HCT116 (cell line): ENCODE results near the gene TRERF1. TPM values are rescaled to one million over a fixed set of nuclear protein-coding genes. Genes with fewer than 3 reads are reported as not detected.

Experiments used
- ATAC-seq: fragments of 200-7000 bp; cut with Tn5 transposase; 2 replicates; pipeline ENCODE4 v1.9.1; 2020; ENCODE audit warnings: mild to moderate bottlenecking, moderate library complexity
- BruUV-seq: library from RNA; stranded (reverse); fragments of 400-500 nt; replicated peaks from 2 replicates; lab custom pipeline; 2021; lab: Mats Ljungman, UMichigan
- CTCF ChIA-PET: fragments of 300-600 bp; sonication (Branson Sonifier 250); formaldehyde crosslinking; loops from one replicate; lab custom pipeline; 2021; ENCODE audit warnings: antibody characterized with exemption; lab: Charles Lee
- POLR2A ChIA-PET: fragments of 300-600, 350-600 bp; sonication (Branson Sonifier 250); formaldehyde crosslinking; loops from one replicate; lab custom pipeline; 2021; ENCODE audit warnings: antibody characterized with exemption; lab: Charles Lee
- RAD21 ChIA-PET, 2 experiments: fragments of 300-600 bp; sonication (Branson Sonifier 250); formaldehyde crosslinking; loops; one replicate each; lab custom pipeline; 2023; ENCODE audit warnings: low total read pairs in 2 of 2; ENCODE audit not compliant: uncharacterized antibody in 2 of 2, unreplicated experiment in 2 of 2, low non-redundant PET in 1 of 2; lab: Charles Lee
- DNase-seq: peaks from one replicate; pipeline ENCODE4 v3.0.0-alpha.2; 2010; ENCODE audit warnings: low read depth, low spot score
- H2AFZ ChIP-seq: fragments of 200-600 bp; shearing (Covaris generic), sonication (generic); 2 replicates; pipeline ENCODE4 v1.6.1; 2017; ENCODE audit warnings: low read depth, mixed run types, mixed read lengths, antibody characterized with exemption, low read length; ENCODE audit not compliant: poor library complexity, severe bottlenecking
- H3K27ac ChIP-seq: 2 replicates; pipeline ENCODE4 v1.5.1; 2012; ENCODE audit warnings: low read depth, low read length
- H3K27me3 ChIP-seq: fragments of 200-600 bp; sonication (generic); 2 replicates; pipeline ENCODE4 v1.6.1; 2016; ENCODE audit warnings: mixed run types, low read length, mixed read lengths; ENCODE audit not compliant: insufficient read depth
- H3K36me3 ChIP-seq, 2 experiments: fragments of 200-500 bp in 1 of 2; fragments of 200-600 bp in 1 of 2; sonication (Bioruptor generic) in 1 of 2; sonication (generic) in 1 of 2; 2 replicates each; pipeline versions ENCODE4 v1.5.1 to v1.6.1; 2014 to 2016; ENCODE audit warnings: low read length in 2 of 2, inconsistent platforms in 1 of 2, mixed read lengths in 1 of 2, mixed run types in 1 of 2; ENCODE audit not compliant: insufficient read depth in 2 of 2, control insufficient read depth in 1 of 2
- H3K4me1 ChIP-seq, 2 experiments: fragments of 200-600 bp in 1 of 2; sonication (generic) in 1 of 2; 2 replicates each; pipeline versions ENCODE4 v1.5.1 to v1.6.1; 2012 to 2017; ENCODE audit warnings: low read length in 2 of 2, inconsistent platforms in 1 of 2, mild to moderate bottlenecking in 1 of 2, mixed read lengths in 1 of 2, mixed run types in 1 of 2, moderate library complexity in 1 of 2; ENCODE audit not compliant: insufficient read depth in 2 of 2, control insufficient read depth in 1 of 2
- H3K4me2 ChIP-seq: fragments of 200-600 bp; sonication (generic); 2 replicates; pipeline ENCODE4 v1.6.1; 2017; ENCODE audit warnings: mixed run types, low read length, mixed read lengths
- H3K4me3 ChIP-seq, 2 experiments: fragments of 200-600 bp in 1 of 2; sonication (generic) in 1 of 2; replicated peaks in 1 of 2; 2 replicates each; pipeline ENCODE4 v1.5.1; 2011 to 2016; ENCODE audit warnings: low read length in 2 of 2, control low read depth in 1 of 2, low read depth in 1 of 2, mild to moderate bottlenecking in 1 of 2, mixed read lengths in 1 of 2, mixed run types in 1 of 2
- H3K79me2 ChIP-seq: fragments of 200-600 bp; sonication (generic); 2 replicates; pipeline ENCODE4 v1.6.1; 2017; ENCODE audit warnings: mild to moderate bottlenecking, mixed run types, low read length, moderate library complexity, mixed read lengths; ENCODE audit not compliant: insufficient read depth
- H3K9ac ChIP-seq: fragments of 200-600 bp; sonication (generic); 2 replicates; pipeline ENCODE4 v1.6.1; 2016; ENCODE audit warnings: low read length, mixed read lengths
- H3K9me2 ChIP-seq: fragments of 200-600 bp; sonication (generic), shearing (Covaris generic); 2 replicates; pipeline ENCODE4 v1.6.1; 2017; ENCODE audit warnings: mixed run types, mild to moderate bottlenecking, moderate library complexity; ENCODE audit not compliant: insufficient read depth
- H3K9me3 ChIP-seq, 2 experiments: fragments of 200-500 bp in 1 of 2; fragments of 200-600 bp in 1 of 2; sonication (Bioruptor generic) in 1 of 2; sonication (generic) in 1 of 2; 2 replicates each; pipeline ENCODE4 v1.6.1; 2014 to 2017; ENCODE audit warnings: low read length in 2 of 2, mixed read lengths in 2 of 2, inconsistent platforms in 1 of 2, low read depth in 1 of 2, mild to moderate bottlenecking in 1 of 2, mixed run types in 1 of 2, moderate library complexity in 1 of 2; ENCODE audit not compliant: control insufficient read depth in 1 of 2, insufficient read depth in 1 of 2
- H4K20me1 ChIP-seq: fragments of 200-600 bp; sonication (generic), shearing (Covaris generic); 2 replicates; pipeline ENCODE4 v1.6.1; 2017; ENCODE audit warnings: mixed run types, mild to moderate bottlenecking, moderate library complexity; ENCODE audit not compliant: insufficient read depth
- CBX3 ChIP-seq: IDR thresholded peaks from 2 replicates; pipeline ENCODE4 v1.6.1; 2012; ENCODE audit warnings: low read depth
- CEBPB ChIP-seq: IDR thresholded peaks from 2 replicates; pipeline ENCODE4 v1.6.1; 2012; ENCODE audit warnings: low read depth
- EGR1 ChIP-seq: IDR thresholded peaks from 2 replicates; pipeline ENCODE4 v1.6.1; 2012; ENCODE audit warnings: low read depth
- ELF1 ChIP-seq: IDR thresholded peaks from 2 replicates; pipeline ENCODE4 v1.6.1; 2012; ENCODE audit warnings: low read depth, borderline replicate concordance
- EZH2phosphoT487 ChIP-seq: fragments of 200-600 bp; IDR thresholded peaks from 2 replicates; pipeline ENCODE4 v1.6.1; 2018; ENCODE audit warnings: antibody characterized with exemption, borderline replicate concordance
- FOSL1 ChIP-seq: IDR thresholded peaks from 2 replicates; pipeline ENCODE4 v1.6.1; 2012; ENCODE audit warnings: low read depth
- JUND ChIP-seq: IDR thresholded peaks from 2 replicates; pipeline ENCODE4 v1.6.1; 2012
- POLR2AphosphoS5 ChIP-seq: IDR thresholded peaks from 2 replicates; pipeline ENCODE4 v1.6.1; 2011; ENCODE audit warnings: mild to moderate bottlenecking, low read depth, low read length, moderate library complexity
- RAD21 ChIP-seq: IDR thresholded peaks from 2 replicates; pipeline ENCODE4 v1.6.1; 2012; ENCODE audit warnings: low read depth, mild to moderate bottlenecking
- SIN3A ChIP-seq: IDR thresholded peaks from 2 replicates; pipeline ENCODE4 v1.6.1; 2012; ENCODE audit warnings: low read depth
- ZFX ChIP-seq: fragments of 450-650 bp; IDR thresholded peaks from 2 replicates; pipeline ENCODE4 v1.6.1; 2017
- intact Hi-C: fragments of 100-400 bp; cut with micrococcal nuclease; formaldehyde crosslinking; loops from 2 replicates; pipeline ENCODE4 v1.10.0; 2022
- total RNA-seq: library from RNA; stranded (reverse); gene quantifications from one replicate; pipeline ENCODE4 v1.2.1, GENCODE V29; 2021; ENCODE audit not compliant: unreplicated experiment
- TF ChIP-seq, protein P1 (sequence below): IDR thresholded peaks from 2 replicates; pipeline ENCODE4 v1.6.1; 2011; ENCODE audit warnings: mild to moderate bottlenecking, low read length, moderate library complexity; ENCODE audit not compliant: insufficient replicate concordance; ENCODE audit errors: extremely low read depth
- TF ChIP-seq, protein P2 (sequence below): IDR thresholded peaks from 2 replicates; pipeline ENCODE4 v1.6.1; 2012
- TF ChIP-seq, protein P3 (sequence below), 3 experiments: fragments of 200-600 bp in 1 of 3; sonication (generic) in 1 of 3; IDR thresholded peaks in 2 of 3; conservative IDR thresholded peaks in 1 of 3; 2 replicates each; pipeline ENCODE4 v1.5.1; 2012 to 2017; ENCODE audit warnings: low read depth in 2 of 3, low read length in 2 of 3, antibody characterized with exemption in 1 of 3, borderline replicate concordance in 1 of 3, control low read depth in 1 of 3, mild to moderate bottlenecking in 1 of 3, mixed read lengths in 1 of 3, mixed run types in 1 of 3, moderate library complexity in 1 of 3; ENCODE audit not compliant: insufficient read depth in 1 of 3
- TF ChIP-seq, protein P4 (sequence below): IDR thresholded peaks from 2 replicates; pipeline ENCODE4 v1.6.1; 2012
- TF ChIP-seq, protein P5 (sequence below): IDR thresholded peaks from 2 replicates; pipeline ENCODE4 v1.6.1; 2012; ENCODE audit warnings: low read depth

The TRERF1 gene
- total RNA-seq, 1 experiment from 2014 or later, result 12.4 TPM

DNA sequence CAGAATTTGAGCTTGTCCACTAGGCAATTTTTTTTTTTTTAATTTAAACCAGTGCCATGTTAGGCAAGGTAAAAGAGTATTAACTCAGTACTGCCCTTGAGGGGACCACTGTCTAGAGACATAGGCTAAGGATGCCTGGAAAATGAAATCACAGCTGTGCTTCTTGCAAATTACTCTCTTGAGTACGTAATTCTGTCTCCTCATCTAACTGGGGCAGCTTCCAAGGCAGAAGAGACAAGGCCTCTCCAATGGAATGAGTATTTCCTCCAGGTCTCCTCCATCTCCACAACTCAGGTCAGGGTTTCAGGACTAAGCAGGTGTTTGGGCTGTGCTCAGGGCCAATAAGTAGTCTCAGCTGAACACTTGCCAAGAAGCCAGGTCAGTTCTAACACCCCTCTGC lies 200.2 kb downstream of the TRERF1 start:
- Histone ChIP-seq H3K9ac (no peak overlapping the region), H2AFZ (no peak overlapping the region), H3K27me3 (no peaks in the 10 kb centered on the region), H3K9me3 (no peaks in the 10 kb centered on the region), H3K4me1 (peaks cover 7 to 8% of the 10 kb centered on the region in 2 experiments; a peak in 3 of 4 replicates), H3K4me2 (no peak overlapping the region)
- POLR2A ChIA-PET, result no interaction called here
- intact Hi-C loops, result no loop called here
- DNase-seq, result no peak
- TF ChIP-seq, protein P1, sequence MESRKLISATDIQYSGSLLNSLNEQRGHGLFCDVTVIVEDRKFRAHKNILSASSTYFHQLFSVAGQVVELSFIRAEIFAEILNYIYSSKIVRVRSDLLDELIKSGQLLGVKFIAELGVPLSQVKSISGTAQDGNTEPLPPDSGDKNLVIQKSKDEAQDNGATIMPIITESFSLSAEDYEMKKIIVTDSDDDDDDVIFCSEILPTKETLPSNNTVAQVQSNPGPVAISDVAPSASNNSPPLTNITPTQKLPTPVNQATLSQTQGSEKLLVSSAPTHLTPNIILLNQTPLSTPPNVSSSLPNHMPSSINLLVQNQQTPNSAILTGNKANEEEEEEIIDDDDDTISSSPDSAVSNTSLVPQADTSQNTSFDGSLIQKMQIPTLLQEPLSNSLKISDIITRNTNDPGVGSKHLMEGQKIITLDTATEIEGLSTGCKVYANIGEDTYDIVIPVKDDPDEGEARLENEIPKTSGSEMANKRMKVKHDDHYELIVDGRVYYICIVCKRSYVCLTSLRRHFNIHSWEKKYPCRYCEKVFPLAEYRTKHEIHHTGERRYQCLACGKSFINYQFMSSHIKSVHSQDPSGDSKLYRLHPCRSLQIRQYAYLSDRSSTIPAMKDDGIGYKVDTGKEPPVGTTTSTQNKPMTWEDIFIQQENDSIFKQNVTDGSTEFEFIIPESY, result no peak
- TF ChIP-seq RAD21 (no peak), EZH2phosphoT487 (no peak), FOSL1 (no peak), CBX3 (no peak), CEBPB (no peak), EGR1 (no peak), JUND (no peak), SIN3A (no peak), ELF1 (no peak), ZFX (no peak), POLR2AphosphoS5 (no peak)
- TF ChIP-seq, protein P2, sequence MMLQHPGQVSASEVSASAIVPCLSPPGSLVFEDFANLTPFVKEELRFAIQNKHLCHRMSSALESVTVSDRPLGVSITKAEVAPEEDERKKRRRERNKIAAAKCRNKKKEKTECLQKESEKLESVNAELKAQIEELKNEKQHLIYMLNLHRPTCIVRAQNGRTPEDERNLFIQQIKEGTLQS, result no peak
- TF ChIP-seq, protein P3, sequence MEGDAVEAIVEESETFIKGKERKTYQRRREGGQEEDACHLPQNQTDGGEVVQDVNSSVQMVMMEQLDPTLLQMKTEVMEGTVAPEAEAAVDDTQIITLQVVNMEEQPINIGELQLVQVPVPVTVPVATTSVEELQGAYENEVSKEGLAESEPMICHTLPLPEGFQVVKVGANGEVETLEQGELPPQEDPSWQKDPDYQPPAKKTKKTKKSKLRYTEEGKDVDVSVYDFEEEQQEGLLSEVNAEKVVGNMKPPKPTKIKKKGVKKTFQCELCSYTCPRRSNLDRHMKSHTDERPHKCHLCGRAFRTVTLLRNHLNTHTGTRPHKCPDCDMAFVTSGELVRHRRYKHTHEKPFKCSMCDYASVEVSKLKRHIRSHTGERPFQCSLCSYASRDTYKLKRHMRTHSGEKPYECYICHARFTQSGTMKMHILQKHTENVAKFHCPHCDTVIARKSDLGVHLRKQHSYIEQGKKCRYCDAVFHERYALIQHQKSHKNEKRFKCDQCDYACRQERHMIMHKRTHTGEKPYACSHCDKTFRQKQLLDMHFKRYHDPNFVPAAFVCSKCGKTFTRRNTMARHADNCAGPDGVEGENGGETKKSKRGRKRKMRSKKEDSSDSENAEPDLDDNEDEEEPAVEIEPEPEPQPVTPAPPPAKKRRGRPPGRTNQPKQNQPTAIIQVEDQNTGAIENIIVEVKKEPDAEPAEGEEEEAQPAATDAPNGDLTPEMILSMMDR (IDR thresholded peaks at IDR 0.05 in 2 of 3, conservative IDR thresholded peaks at IDR 0.05 in 1 of 3; ENCODE audit: borderline replicate concordance in 1 of 3, insufficient read depth in 1 of 3, low read depth in 2 of 3, low read length in 2 of 3), result no peak
- TF ChIP-seq, protein P4, sequence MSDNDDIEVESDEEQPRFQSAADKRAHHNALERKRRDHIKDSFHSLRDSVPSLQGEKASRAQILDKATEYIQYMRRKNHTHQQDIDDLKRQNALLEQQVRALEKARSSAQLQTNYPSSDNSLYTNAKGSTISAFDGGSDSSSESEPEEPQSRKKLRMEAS, result no peak
- TF ChIP-seq, protein P5, sequence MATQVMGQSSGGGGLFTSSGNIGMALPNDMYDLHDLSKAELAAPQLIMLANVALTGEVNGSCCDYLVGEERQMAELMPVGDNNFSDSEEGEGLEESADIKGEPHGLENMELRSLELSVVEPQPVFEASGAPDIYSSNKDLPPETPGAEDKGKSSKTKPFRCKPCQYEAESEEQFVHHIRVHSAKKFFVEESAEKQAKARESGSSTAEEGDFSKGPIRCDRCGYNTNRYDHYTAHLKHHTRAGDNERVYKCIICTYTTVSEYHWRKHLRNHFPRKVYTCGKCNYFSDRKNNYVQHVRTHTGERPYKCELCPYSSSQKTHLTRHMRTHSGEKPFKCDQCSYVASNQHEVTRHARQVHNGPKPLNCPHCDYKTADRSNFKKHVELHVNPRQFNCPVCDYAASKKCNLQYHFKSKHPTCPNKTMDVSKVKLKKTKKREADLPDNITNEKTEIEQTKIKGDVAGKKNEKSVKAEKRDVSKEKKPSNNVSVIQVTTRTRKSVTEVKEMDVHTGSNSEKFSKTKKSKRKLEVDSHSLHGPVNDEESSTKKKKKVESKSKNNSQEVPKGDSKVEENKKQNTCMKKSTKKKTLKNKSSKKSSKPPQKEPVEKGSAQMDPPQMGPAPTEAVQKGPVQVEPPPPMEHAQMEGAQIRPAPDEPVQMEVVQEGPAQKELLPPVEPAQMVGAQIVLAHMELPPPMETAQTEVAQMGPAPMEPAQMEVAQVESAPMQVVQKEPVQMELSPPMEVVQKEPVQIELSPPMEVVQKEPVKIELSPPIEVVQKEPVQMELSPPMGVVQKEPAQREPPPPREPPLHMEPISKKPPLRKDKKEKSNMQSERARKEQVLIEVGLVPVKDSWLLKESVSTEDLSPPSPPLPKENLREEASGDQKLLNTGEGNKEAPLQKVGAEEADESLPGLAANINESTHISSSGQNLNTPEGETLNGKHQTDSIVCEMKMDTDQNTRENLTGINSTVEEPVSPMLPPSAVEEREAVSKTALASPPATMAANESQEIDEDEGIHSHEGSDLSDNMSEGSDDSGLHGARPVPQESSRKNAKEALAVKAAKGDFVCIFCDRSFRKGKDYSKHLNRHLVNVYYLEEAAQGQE, result no peak
- TF ChIP-seq, all 23 proteins: peak for 0
- no peaks in the 10 kb centered on the region for H3K79me2 ChIP-seq
- no peaks in the 10 kb centered on the region for H4K20me1 ChIP-seq
- H3K27ac ChIP-seq, result no peak overlapping the region
- no TSS peak for BruUV-seq
- no peak overlapping the region for H3K4me3 ChIP-seq
- ChIA-PET RAD21 (no interaction called here), CTCF (interaction anchor here (1.3 kb wide), 1 partner anchor 296 kb away, joined by 4 read pairs; no protein-coding TSS in a partner anchor)
- peaks cover 0 to 5% of the 10 kb centered on the region in 2 experiments; a peak in 1 of 4 replicates for H3K36me3 ChIP-seq
- no peak for ATAC-seq
- no peaks in the 10 kb centered on the region for H3K9me2 ChIP-seq
